ENCODE measurements around the gene MYOZ1.

MYOZ1 gene

DNA sequence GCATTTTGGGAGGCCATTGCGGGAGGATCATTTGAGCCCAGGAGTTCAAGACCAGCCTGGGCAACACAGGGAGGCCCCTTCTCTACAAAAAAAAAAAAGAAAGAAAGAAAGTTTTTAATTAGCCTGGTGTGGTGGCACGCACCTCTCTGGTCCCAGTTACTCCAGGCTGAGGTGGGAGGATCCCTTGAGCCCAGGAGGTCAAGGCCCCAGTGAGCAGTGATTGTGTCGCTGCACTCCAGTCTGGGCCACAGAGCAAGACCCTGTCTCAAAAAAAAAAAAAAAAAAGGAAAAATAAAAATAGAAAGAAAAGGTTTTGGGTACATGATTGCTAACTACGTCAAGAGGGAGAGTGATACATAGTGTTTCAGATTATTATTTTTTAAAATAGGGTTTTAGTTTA is 48.2 kb downstream of the MYOZ1 start:
- DNase-seq, result no peak

DNA sequence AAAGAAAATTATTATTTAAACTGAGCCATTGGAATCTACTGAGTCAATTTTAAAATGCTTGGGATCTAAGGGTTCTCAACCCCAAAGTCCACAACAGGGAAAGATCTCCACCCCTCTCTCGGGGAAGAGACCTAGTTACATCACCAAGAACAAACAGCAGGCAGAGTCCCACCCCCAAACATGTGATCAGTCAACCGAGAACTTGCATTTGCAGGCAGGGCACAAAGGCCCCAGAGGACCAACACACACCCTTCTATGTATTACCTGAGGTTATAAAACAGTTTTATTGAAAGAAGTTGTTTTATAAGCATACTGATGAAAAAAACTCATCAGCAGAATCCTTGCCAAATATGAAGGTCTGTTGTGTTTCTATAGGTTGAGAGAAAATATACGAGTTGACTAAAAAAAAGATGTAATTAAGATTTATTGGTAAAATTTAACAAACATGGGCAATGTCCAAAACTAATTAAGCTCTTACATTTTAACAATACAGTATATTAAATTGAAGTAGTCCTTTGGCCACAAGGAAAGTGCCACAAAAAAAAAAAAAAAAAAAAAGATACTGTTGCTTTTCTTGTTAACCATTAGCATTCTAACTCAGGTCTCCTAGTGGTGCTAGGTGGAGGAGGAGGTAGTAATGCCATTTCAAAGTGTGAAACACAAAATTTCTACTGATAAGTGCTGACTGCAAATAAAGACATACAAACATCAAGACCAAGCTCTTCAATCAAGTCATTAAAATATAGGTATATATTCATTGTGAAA is 49.2 kb downstream of the MYOZ1 start:
- DNase-seq, result no peak

GRCh38 chr10:73590881-73591799 is 50.1 kb downstream of the MYOZ1 start, which contains the start of gene USP54:
USP54 (minus strand) TSS chr10:73591342; CDS start chr10:73575658, 15,684 bp downstream.
- no peak for DNase-seq

DNA sequence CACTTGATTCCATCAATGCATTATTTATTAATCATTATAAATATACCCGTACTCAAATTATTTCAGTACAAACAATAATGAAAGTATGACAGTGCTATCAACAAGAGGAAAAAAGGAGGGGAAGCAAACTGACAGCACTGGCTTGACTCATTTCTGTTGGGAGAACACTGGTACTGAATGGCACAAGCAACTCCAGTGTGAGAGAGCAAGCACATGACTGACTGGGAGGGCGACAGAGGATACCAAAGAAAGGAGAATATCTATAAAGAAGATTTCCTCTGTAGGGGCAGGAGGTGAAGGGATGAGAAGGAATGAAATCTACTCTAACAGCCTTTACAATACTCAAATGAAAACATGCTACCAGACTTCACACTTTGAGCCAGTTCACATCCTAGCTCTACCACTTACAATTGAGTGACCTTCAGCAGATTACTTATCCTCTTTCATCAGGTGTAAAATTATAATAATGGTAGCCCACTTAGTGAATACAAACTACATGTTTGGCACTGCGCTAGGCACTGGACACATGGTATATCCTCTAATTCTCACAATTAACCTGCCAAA is 51.6 kb downstream of the MYOZ1 start:
- DNase-seq, result no peak

DNA sequence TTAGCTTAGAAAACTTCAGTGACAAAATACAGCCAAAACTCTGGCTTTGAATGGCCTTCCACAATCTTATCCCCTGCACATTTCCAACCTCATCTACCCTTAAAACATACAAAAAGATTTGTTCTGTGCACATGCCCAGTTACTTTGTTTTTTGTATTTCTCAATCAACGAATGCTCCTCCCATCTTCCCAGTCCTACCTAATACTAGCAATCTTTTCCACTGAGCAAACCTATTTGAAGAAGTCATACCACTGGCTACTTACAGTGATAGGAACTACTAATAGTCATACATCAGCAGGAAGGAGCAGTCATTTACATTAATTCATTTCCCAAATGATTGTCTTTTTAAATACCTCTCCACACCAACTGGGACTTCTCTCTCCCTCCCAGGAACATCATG is 52.6 kb downstream of the MYOZ1 start:
- no peak for DNase-seq

DNA sequence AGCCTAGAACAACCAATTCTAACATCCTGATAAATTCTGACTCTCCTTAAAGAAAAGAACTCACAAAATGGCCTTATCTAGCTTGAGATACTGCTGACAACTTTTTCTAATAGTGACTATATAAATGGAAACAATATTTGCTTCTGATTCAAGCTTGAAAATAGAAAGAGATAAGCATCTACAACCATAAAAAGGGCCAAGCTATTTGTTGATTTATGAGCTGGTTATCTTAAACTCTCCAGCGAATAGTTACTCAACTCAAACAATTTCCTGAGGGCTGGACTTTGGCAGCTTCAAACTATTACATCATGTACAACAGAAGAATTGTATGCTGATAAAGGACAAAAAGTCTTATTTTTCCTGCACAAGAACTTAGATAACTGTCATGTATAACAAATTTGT is 54.7 kb downstream of the MYOZ1 start:
- DNase-seq, result no peak

- no peak for DNase-seq
Observed at GRCh38 chr10:73585327-73585726, 55.9 kb downstream of the MYOZ1 start.

DNA sequence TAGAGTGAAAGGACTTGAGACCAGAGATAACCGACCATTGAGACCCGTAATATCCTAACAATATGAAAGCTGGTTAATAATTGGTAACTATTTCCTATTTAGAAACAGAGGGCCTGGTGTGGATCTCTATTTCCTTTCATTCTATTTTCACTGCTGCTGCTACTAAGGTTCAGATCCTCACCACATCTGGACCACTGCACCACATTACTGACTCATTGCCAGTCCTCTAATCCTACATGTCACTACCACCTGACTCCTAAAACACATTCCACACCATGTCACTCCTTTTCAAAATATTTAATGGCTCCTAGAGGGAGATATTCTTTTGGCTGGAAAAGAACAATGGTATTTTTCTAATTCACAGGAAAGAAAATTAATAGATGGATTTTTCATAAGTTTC is 56.5 kb downstream of the MYOZ1 start:
- DNase-seq, result no peak

- no peak for DNase-seq
Observed at GRCh38 chr10:73581918-73582317, 59.4 kb downstream of the MYOZ1 start.

All from KG1 (cell line).